GM12878 (cell line): ENCODE data around the gene RNF103. TPM values are rescaled to one million over a fixed set of nuclear protein-coding genes. Genes with fewer than 3 reads are reported as not detected.

Experiments used
- ATAC-seq: fragments of 200-7000 bp; cut with Tn5 transposase; 3 replicates; pipeline ENCODE4 v1.9.1; 2020; ENCODE audit warnings: mild to moderate bottlenecking, moderate library complexity
- BruUV-seq: library from RNA; stranded (reverse); fragments of 400-500 nt; replicated peaks from 2 replicates; lab custom pipeline; 2021; lab: Mats Ljungman, UMichigan
- CTCF ChIA-PET: fragments of 300-600 bp; sonication (Branson Sonifier 250); formaldehyde crosslinking; extraction: SDS; loops from one replicate; lab custom pipeline; 2021; ENCODE audit warnings: inconsistent platforms; lab: Yijun Ruan, JAX
- POLR2A ChIA-PET: fragments of 350-600 bp; formaldehyde crosslinking; extraction: SDS; loops from one replicate; lab custom pipeline; 2021; ENCODE audit warnings: inconsistent platforms; lab: Charles Lee
- RAD21 ChIA-PET: fragments of 300-600 bp; sonication (Branson Sonifier 250); formaldehyde crosslinking; loops from one replicate; lab custom pipeline; 2023; ENCODE audit warnings: antibody characterized with exemption; ENCODE audit not compliant: unreplicated experiment; lab: Charles Lee
- SMC1A ChIA-PET: fragments of 300-600 bp; sonication (Branson Sonifier 250); formaldehyde crosslinking; loops from one replicate; lab custom pipeline; 2023; ENCODE audit not compliant: unreplicated experiment, uncharacterized antibody; lab: Charles Lee
- DNase-seq: peaks from one replicate; pipeline ENCODE4 v3.0.0-alpha.2; 2011; ENCODE audit warnings: low read depth, low spot score
- FAIRE-seq: peaks from 3 replicates; lab custom pipeline; 2011; peaks lifted over from hg19 to GRCh38; lab: Jason Lieb, UNC
- H2AFZ ChIP-seq: 2 replicates; pipeline ENCODE4 v1.6.0; 2011; ENCODE audit warnings: low read depth, low read length, control low read depth; ENCODE audit not compliant: control insufficient read depth
- H3K27ac ChIP-seq: 2 replicates; pipeline ENCODE4 v1.5.1; 2011; ENCODE audit warnings: control low read depth; ENCODE audit not compliant: control insufficient read depth, insufficient read depth
- H3K27me3 ChIP-seq, 2 experiments: replicated peaks in 1 of 2; 2 replicates each; pipeline versions ENCODE4 v1.6.0 to v1.6.1; 2011; ENCODE audit warnings: low read length in 1 of 2; ENCODE audit not compliant: control insufficient read depth in 2 of 2, insufficient read depth in 2 of 2
- H3K36me3 ChIP-seq, 2 experiments: 2 replicates each; pipeline ENCODE4 v1.5.1; 2011; ENCODE audit warnings: low read length in 1 of 2; ENCODE audit not compliant: control insufficient read depth in 2 of 2, insufficient read depth in 2 of 2
- H3K4me1 ChIP-seq: 2 replicates; pipeline ENCODE4 v1.6.1; 2011; ENCODE audit warnings: mild to moderate bottlenecking, low read length, moderate library complexity, mixed read lengths; ENCODE audit not compliant: control insufficient read depth, insufficient read depth
- H3K4me2 ChIP-seq: 2 replicates; pipeline ENCODE4 v1.6.0; 2011; ENCODE audit warnings: control low read depth; ENCODE audit not compliant: control insufficient read depth, insufficient read depth
- H3K4me3 ChIP-seq: fragments of 200-600 bp; sonication (generic); 2 replicates; pipeline ENCODE4 v1.5.1; 2016
- H3K79me2 ChIP-seq: 2 replicates; pipeline ENCODE4 v1.6.0; 2011; ENCODE audit warnings: low read length; ENCODE audit not compliant: control insufficient read depth, insufficient read depth
- H3K9ac ChIP-seq: 2 replicates; pipeline ENCODE4 v1.8.0; 2011; ENCODE audit warnings: low read length, control low read depth, mixed read lengths; ENCODE audit not compliant: control insufficient read depth, insufficient read depth
- H3K9me3 ChIP-seq: replicated peaks from 3 replicates; pipeline ENCODE4 v1.5.1; 2011; ENCODE audit warnings: mild to moderate bottlenecking, low read length; ENCODE audit not compliant: control insufficient read depth, insufficient read depth
- H4K20me1 ChIP-seq: 2 replicates; pipeline ENCODE4 v1.6.0; 2011; ENCODE audit not compliant: control insufficient read depth, insufficient read depth
- CREB1 ChIP-seq: IDR thresholded peaks from 2 replicates; pipeline ENCODE4 v1.6.1; 2012; ENCODE audit warnings: low read depth, mild to moderate bottlenecking, inconsistent platforms
- EED ChIP-seq: sonication (generic); IDR thresholded peaks from 2 replicates; pipeline ENCODE4 v1.6.1; 2016; ENCODE audit warnings: antibody characterized with exemption, low read depth
- EGR1 ChIP-seq, 2 experiments: IDR thresholded peaks; 1 replicate in 1 of 2; 2 replicates in 1 of 2; pipeline ENCODE4 v1.6.1; 2011 to 2012; ENCODE audit warnings: low read depth in 2 of 2, low read length in 2 of 2, borderline replicate concordance in 1 of 2, mild to moderate bottlenecking in 1 of 2, moderate library complexity in 1 of 2
- IKZF1 ChIP-seq: fragments of 450-650 bp; conservative IDR thresholded peaks from 2 replicates; pipeline ENCODE4 v1.6.1; 2017; ENCODE audit warnings: antibody characterized with exemption, mild to moderate bottlenecking
- MEF2B ChIP-seq: fragments of 450-650 bp; IDR thresholded peaks from 2 replicates; pipeline ENCODE4 v1.6.1; 2018; ENCODE audit warnings: mild to moderate bottlenecking, moderate library complexity; ENCODE audit not compliant: partially characterized antibody, poor library complexity, severe bottlenecking
- POLR2AphosphoS5 ChIP-seq: IDR thresholded peaks from 2 replicates; pipeline ENCODE4 v1.6.1; 2011; ENCODE audit warnings: mild to moderate bottlenecking, low read length, inconsistent platforms
- RB1 ChIP-seq: fragments of 450-650 bp; formaldehyde crosslinking; IDR thresholded peaks from 2 replicates; pipeline ENCODE4 v1.6.1; 2017; ENCODE audit warnings: mild to moderate bottlenecking, borderline replicate concordance
- SUZ12 ChIP-seq: fragments of 200-600 bp; sonication (generic); IDR thresholded peaks from one replicate; pipeline ENCODE4 v1.6.1; 2018; ENCODE audit warnings: antibody characterized with exemption, mild to moderate bottlenecking; ENCODE audit not compliant: unreplicated experiment
- YY1 ChIP-seq: IDR thresholded peaks from 2 replicates; pipeline ENCODE4 v1.6.1; 2011; ENCODE audit warnings: low read depth, mild to moderate bottlenecking, low read length
- ZNF24 ChIP-seq: fragments of 450-650 bp; IDR thresholded peaks from 2 replicates; pipeline ENCODE4 v1.6.1; 2017; ENCODE audit warnings: antibody characterized with exemption, mild to moderate bottlenecking
- WGBS: methylation state at CpG from one replicate; pipeline ENCODE4 v1.1.6; 2016; ENCODE audit warnings: low lambda C conversion rate; ENCODE audit not compliant: insufficient replicate concordance, insufficient coverage; ENCODE audit errors: missing lambda C conversion rate; 5-methylcytosine and 5-hydroxymethylcytosine counted together
- in situ Hi-C: fragments of 300-500 bp; cut with MboI; formaldehyde crosslinking; loops from 9 replicates; pipeline ENCODE4 v1.14.3; 2018; ENCODE audit warnings: mixed read lengths
- intact Hi-C: fragments of 100-400 bp; cut with micrococcal nuclease; formaldehyde crosslinking; loops from one replicate; pipeline ENCODE4 v1.14.2; 2022; ENCODE audit not compliant: unreplicated experiment
- polyA plus RNA-seq, 11 experiments: library from polyadenylated mRNA; depleted of rRNA in 4 of 11; unstranded in 6 of 11; stranded (reverse) in 5 of 11; fragments of >200 nt; fragmentation: Nextera tagmentation in 4 of 11; fragmentation: Illumina TruSeq in 1 of 11; extraction: Ambion mirVana in 4 of 11; extraction: Trizol in 1 of 11; gene quantifications; 1 replicate in 1 of 11; 2 replicates in 10 of 11; pipeline versions ENCODE4 v1.2.1 to v1.2.3, GENCODE V29; 2011 to 2016; ENCODE audit warnings: inconsistent platforms in 2 of 11, missing spikeins in 2 of 11, low read depth in 1 of 11
- total RNA-seq, 4 experiments: library from RNA; depleted of rRNA in 3 of 4; stranded (reverse); fragments of >200 nt in 3 of 4; fragmentation: Illumina TruSeq in 1 of 4; extraction: Trizol in 1 of 4; gene quantifications; 2 replicates each; pipeline versions ENCODE4 v1.2.1 to v1.2.3, GENCODE V29; 2013 to 2021
- TF ChIP-seq, protein P1 (sequence below): fragments of 450-650 bp; IDR thresholded peaks from 2 replicates; pipeline ENCODE4 v1.6.1; 2017; ENCODE audit warnings: mild to moderate bottlenecking, moderate library complexity
- TF ChIP-seq, protein P2 (sequence below): IDR thresholded peaks from 2 replicates; pipeline ENCODE4 v1.6.1; 2012; ENCODE audit warnings: low read depth, low read length, improper control_type of control experiment
- TF ChIP-seq, protein P3 (sequence below): fragments of 450-650 bp; IDR thresholded peaks from 2 replicates; pipeline ENCODE4 v1.6.1; 2014; ENCODE audit warnings: mild to moderate bottlenecking
- TF ChIP-seq, protein P4 (sequence below): IDR thresholded peaks from 2 replicates; pipeline ENCODE4 v1.6.1; 2011; ENCODE audit warnings: borderline replicate concordance, low read depth, mild to moderate bottlenecking, moderate library complexity, low read length; ENCODE audit not compliant: insufficient read depth, poor library complexity, severe bottlenecking

Gene RNF103
- total and polyA plus RNA-seq, 10 of the 15 experiments (the other 5 are each of a cell fraction or from before 2014, with no cell fraction given), result 2.4 to 11.0 (median 8.0) TPM

DNA sequence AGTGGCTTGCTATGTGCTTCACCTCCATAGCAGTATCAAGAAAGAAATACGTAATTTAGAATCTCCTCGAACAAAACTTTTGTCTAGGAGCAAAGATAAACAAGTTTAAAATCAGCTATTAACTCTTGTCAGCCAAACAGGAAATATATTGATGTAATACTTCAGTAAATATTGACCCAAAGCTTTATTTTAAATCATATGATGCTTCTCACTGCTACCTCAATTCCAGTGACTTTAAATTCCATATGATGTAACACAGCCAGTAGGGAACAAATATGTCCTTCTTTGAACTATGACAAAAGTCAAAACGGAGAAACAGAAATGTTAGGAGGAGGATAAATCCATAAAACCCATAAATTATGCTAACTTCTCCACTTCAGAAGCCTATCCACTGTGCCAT is 7.2 kb downstream of the RNF103 start:
- H3K79me2 ChIP-seq, result peaks cover 25% of the 10 kb centered on the region
- TF ChIP-seq, protein P1, sequence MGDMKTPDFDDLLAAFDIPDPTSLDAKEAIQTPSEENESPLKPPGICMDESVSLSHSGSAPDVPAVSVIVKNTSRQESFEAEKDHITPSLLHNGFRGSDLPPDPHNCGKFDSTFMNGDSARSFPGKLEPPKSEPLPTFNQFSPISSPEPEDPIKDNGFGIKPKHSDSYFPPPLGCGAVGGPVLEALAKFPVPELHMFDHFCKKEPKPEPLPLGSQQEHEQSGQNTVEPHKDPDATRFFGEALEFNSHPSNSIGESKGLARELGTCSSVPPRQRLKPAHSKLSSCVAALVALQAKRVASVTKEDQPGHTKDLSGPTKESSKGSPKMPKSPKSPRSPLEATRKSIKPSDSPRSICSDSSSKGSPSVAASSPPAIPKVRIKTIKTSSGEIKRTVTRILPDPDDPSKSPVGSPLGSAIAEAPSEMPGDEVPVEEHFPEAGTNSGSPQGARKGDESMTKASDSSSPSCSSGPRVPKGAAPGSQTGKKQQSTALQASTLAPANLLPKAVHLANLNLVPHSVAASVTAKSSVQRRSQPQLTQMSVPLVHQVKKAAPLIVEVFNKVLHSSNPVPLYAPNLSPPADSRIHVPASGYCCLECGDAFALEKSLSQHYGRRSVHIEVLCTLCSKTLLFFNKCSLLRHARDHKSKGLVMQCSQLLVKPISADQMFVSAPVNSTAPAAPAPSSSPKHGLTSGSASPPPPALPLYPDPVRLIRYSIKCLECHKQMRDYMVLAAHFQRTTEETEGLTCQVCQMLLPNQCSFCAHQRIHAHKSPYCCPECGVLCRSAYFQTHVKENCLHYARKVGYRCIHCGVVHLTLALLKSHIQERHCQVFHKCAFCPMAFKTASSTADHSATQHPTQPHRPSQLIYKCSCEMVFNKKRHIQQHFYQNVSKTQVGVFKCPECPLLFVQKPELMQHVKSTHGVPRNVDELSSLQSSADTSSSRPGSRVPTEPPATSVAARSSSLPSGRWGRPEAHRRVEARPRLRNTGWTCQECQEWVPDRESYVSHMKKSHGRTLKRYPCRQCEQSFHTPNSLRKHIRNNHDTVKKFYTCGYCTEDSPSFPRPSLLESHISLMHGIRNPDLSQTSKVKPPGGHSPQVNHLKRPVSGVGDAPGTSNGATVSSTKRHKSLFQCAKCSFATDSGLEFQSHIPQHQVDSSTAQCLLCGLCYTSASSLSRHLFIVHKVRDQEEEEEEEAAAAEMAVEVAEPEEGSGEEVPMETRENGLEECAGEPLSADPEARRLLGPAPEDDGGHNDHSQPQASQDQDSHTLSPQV, result no peak
- no peak for TF ChIP-seq YY1
- TF ChIP-seq IKZF1, result no peak
- TF ChIP-seq, protein P2, sequence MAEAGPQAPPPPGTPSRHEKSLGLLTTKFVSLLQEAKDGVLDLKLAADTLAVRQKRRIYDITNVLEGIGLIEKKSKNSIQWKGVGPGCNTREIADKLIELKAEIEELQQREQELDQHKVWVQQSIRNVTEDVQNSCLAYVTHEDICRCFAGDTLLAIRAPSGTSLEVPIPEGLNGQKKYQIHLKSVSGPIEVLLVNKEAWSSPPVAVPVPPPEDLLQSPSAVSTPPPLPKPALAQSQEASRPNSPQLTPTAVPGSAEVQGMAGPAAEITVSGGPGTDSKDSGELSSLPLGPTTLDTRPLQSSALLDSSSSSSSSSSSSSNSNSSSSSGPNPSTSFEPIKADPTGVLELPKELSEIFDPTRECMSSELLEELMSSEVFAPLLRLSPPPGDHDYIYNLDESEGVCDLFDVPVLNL, result no peak
- TF ChIP-seq, protein P3, sequence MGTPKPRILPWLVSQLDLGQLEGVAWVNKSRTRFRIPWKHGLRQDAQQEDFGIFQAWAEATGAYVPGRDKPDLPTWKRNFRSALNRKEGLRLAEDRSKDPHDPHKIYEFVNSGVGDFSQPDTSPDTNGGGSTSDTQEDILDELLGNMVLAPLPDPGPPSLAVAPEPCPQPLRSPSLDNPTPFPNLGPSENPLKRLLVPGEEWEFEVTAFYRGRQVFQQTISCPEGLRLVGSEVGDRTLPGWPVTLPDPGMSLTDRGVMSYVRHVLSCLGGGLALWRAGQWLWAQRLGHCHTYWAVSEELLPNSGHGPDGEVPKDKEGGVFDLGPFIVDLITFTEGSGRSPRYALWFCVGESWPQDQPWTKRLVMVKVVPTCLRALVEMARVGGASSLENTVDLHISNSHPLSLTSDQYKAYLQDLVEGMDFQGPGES, result no peak
- TF ChIP-seq POLR2AphosphoS5, result no peak
- TF ChIP-seq ZNF24, result no peak
- TF ChIP-seq RB1, result no peak
- no peak for TF ChIP-seq CREB1
- TF ChIP-seq, protein P4, sequence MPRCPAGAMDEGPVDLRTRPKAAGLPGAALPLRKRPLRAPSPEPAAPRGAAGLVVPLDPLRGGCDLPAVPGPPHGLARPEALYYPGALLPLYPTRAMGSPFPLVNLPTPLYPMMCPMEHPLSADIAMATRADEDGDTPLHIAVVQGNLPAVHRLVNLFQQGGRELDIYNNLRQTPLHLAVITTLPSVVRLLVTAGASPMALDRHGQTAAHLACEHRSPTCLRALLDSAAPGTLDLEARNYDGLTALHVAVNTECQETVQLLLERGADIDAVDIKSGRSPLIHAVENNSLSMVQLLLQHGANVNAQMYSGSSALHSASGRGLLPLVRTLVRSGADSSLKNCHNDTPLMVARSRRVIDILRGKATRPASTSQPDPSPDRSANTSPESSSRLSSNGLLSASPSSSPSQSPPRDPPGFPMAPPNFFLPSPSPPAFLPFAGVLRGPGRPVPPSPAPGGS, result no peak
- TF ChIP-seq SUZ12, result no peak
- TF ChIP-seq EGR1 (IDR thresholded peaks at IDR 0.05; ENCODE audit: borderline replicate concordance in 1 of 2, low read depth in 2 of 2, low read length in 2 of 2), result no peak
- no peak for TF ChIP-seq EED
- TF ChIP-seq MEF2B, result no peak
- no peaks in the 10 kb centered on the region for H3K27me3 ChIP-seq
- in situ Hi-C loops, result no loop called here
- no peaks in the 10 kb centered on the region for H3K9me3 ChIP-seq
- no peaks in the 10 kb centered on the region for H4K20me1 ChIP-seq
- DNase-seq, result no peak
- whole genome bisulfite sequencing, result 97% methylated on average over 3 of the region's 3 CpGs
- H3K4me3 ChIP-seq, result peak overlapping the region; percentile 37; the same call in 1 of the 2 replicates
- RAD21 ChIA-PET, result interaction anchor here (0.8 to 0.9 kb wide), 2 partner anchors 11 to 173 kb away, joined by 3 to 4 read pairs; no protein-coding TSS in a partner anchor
- H3K36me3 ChIP-seq, result peaks cover 0 to 4% of the 10 kb centered on the region in 2 experiments; a peak in 1 of 4 replicates
- no TSS peak for BruUV-seq
- peaks cover 10% of the 10 kb centered on the region; the same call in 1 of the 2 replicates for H3K4me1 ChIP-seq
- no peak overlapping the region for H2AFZ ChIP-seq
- SMC1A ChIA-PET, result interaction anchor here (0.9 to 1.9 kb wide), 4 partner anchors 13 to 175 kb away, joined by 3 to 6 read pairs (median 4); partner anchors contain the start of gene KDM3A
- no peak overlapping the region for H3K27ac ChIP-seq
- no peak overlapping the region; the same call in 1 of the 2 replicates for H3K4me2 ChIP-seq
- no peak overlapping the region for H3K9ac ChIP-seq
- intact Hi-C loops, result no loop called here
- ATAC-seq, result no peak
- POLR2A ChIA-PET, result interaction anchor here (1.0 to 1.4 kb wide), 2 partner anchors 53 to 56 kb away, joined by 3 read pairs; partner anchors contain the start of gene CHMP3
- CTCF ChIA-PET, result no interaction called here
- no peak for FAIRE-seq
